ENCODE data around the gene WWOX.

Gene WWOX

GRCh38 chr16:78452025-78452555 lies 352.6 kb downstream of the WWOX start:
- in situ Hi-C loops (cut with MboI; ENCODE audit: low sequenced_read_pairs), result no loop called here

- in situ Hi-C loops (cut with MboI; ENCODE audit: low sequenced_read_pairs), result no loop called here
Observed at GRCh38 chr16:78455861-78456260, 356.4 kb downstream of the WWOX start.

- in situ Hi-C loops (cut with MboI; ENCODE audit: low sequenced_read_pairs), result no loop called here
Observed at GRCh38 chr16:78458588-78458987, 359.1 kb downstream of the WWOX start.

- in situ Hi-C loops (cut with MboI; ENCODE audit: low sequenced_read_pairs), result no loop called here
Observed at GRCh38 chr16:78460428-78460827, 361.0 kb downstream of the WWOX start.

- in situ Hi-C loops (cut with MboI; ENCODE audit: low sequenced_read_pairs), result no loop called here
Observed at GRCh38 chr16:78461087-78461486, 361.6 kb downstream of the WWOX start.

GRCh38 chr16:78461496-78462287 lies 362.2 kb downstream of the WWOX start:
- in situ Hi-C loops (cut with MboI; ENCODE audit: low sequenced_read_pairs), result no loop called here

GRCh38 chr16:78462288-78463208 lies 363.1 kb downstream of the WWOX start:
- in situ Hi-C loops (cut with MboI; ENCODE audit: low sequenced_read_pairs), result no loop called here

- in situ Hi-C loops (cut with MboI; ENCODE audit: low sequenced_read_pairs), result no loop called here
Observed at GRCh38 chr16:78463591-78463990, 364.1 kb downstream of the WWOX start.

- in situ Hi-C loops (cut with MboI; ENCODE audit: low sequenced_read_pairs), result no loop called here
Observed at GRCh38 chr16:78464833-78465232, 365.4 kb downstream of the WWOX start.

- in situ Hi-C loops (cut with MboI; ENCODE audit: low sequenced_read_pairs), result no loop called here
Observed at GRCh38 chr16:78465730-78466129, 366.3 kb downstream of the WWOX start.

- in situ Hi-C loops (cut with MboI; ENCODE audit: low sequenced_read_pairs), result no loop called here
Observed at GRCh38 chr16:78469787-78470186, 370.3 kb downstream of the WWOX start.

- in situ Hi-C loops (cut with MboI; ENCODE audit: low sequenced_read_pairs), result no loop called here
Observed at GRCh38 chr16:78473031-78473699, 373.7 kb downstream of the WWOX start.

- in situ Hi-C loops (cut with MboI; ENCODE audit: low sequenced_read_pairs), result no loop called here
Observed at GRCh38 chr16:78474762-78475161, 375.3 kb downstream of the WWOX start.

- in situ Hi-C loops (cut with MboI; ENCODE audit: low sequenced_read_pairs), result no loop called here
Observed at GRCh38 chr16:78476615-78477014, 377.2 kb downstream of the WWOX start.

GRCh38 chr16:78478267-78478861 lies 378.9 kb downstream of the WWOX start:
- in situ Hi-C loops (cut with MboI; ENCODE audit: low sequenced_read_pairs), result no loop called here

GRCh38 chr16:78479723-78480122 lies 380.3 kb downstream of the WWOX start:
- in situ Hi-C loops (cut with MboI; ENCODE audit: low sequenced_read_pairs), result no loop called here

- in situ Hi-C loops (cut with MboI; ENCODE audit: low sequenced_read_pairs), result no loop called here
Observed at GRCh38 chr16:78480588-78480987, 381.1 kb downstream of the WWOX start.

- in situ Hi-C loops (cut with MboI; ENCODE audit: low sequenced_read_pairs), result no loop called here
Observed at GRCh38 chr16:78483124-78483992, 383.9 kb downstream of the WWOX start.

- in situ Hi-C loops (cut with MboI; ENCODE audit: low sequenced_read_pairs), result no loop called here
Observed at GRCh38 chr16:78484509-78485058, 385.1 kb downstream of the WWOX start.

All from HL-60/S4 (cell line).